CD4-positive, alpha-beta T cell treated with Interleukin-15 for 1 hour (primary cell): ENCODE results near the gene SYNGR1.

ENCODE experiments used
- DNase-seq: peaks from one replicate; pipeline ENCODE4 v3.0.0-alpha.2; 2020

The SYNGR1 gene

GRCh38 chr22:39433476-39434242 is 83.9 kb downstream of the SYNGR1 start:
- no peak for DNase-seq

GRCh38 chr22:39434243-39434653 is 84.5 kb downstream of the SYNGR1 start:
- DNase-seq = no peak

GRCh38 chr22:39434721-39435120 is 84.9 kb downstream of the SYNGR1 start:
- no peak for DNase-seq
